GM23338 (cell line): Measurements from ENCODE around the gene SEMA6C. TPM values are rescaled to one million over a fixed set of nuclear protein-coding genes. Genes with fewer than 3 reads are reported as not detected.
A peak's percentile ranks its signal among the peaks of the same experiment; 100 is the strongest.

Experiments
- ATAC-seq: fragments of 200-7000 bp; cut with Tn5 transposase; 3 replicates; pipeline ENCODE4 v1.9.1; 2020
- DNase-seq: peaks from one replicate; pipeline ENCODE4 v3.0.0-alpha.2; 2015; ENCODE audit warnings: low spot score
- H2AFZ ChIP-seq: fragments of 200-600 bp; sonication (generic); 2 replicates; pipeline ENCODE4 v1.8.0; 2016; ENCODE audit warnings: antibody characterized with exemption, mild to moderate bottlenecking, moderate library complexity
- H3F3A ChIP-seq: fragments of 200-600 bp; sonication (generic); replicated peaks from 2 replicates; pipeline ENCODE4 v1.8.0; 2017; ENCODE audit warnings: antibody characterized with exemption, mixed run types, low read depth
- H3K27ac ChIP-seq: fragments of 200-600 bp; sonication (generic); 2 replicates; pipeline ENCODE4 v1.6.1; 2016; ENCODE audit warnings: low read depth
- H3K27me3 ChIP-seq: fragments of 200-600 bp; sonication (generic); 2 replicates; pipeline ENCODE4 v1.8.0; 2016; ENCODE audit warnings: mild to moderate bottlenecking, mixed run types, moderate library complexity; ENCODE audit not compliant: insufficient read depth
- H3K36me3 ChIP-seq: fragments of 200-600 bp; sonication (generic); 2 replicates; pipeline ENCODE4 v1.8.0; 2016; ENCODE audit warnings: mild to moderate bottlenecking; ENCODE audit not compliant: insufficient read depth
- H3K4me1 ChIP-seq: fragments of 200-600 bp; sonication (generic); 2 replicates; pipeline ENCODE4 v1.8.0; 2016; ENCODE audit warnings: mild to moderate bottlenecking, moderate library complexity; ENCODE audit not compliant: insufficient read depth
- H3K4me2 ChIP-seq: fragments of 200-600 bp; sonication (generic); 2 replicates; pipeline ENCODE4 v1.7.1; 2017; ENCODE audit warnings: mixed run types
- H3K4me3 ChIP-seq: fragments of 200-600 bp; sonication (generic); 2 replicates; pipeline ENCODE4 v1.6.1; 2016; ENCODE audit warnings: mixed run types
- H3K79me2 ChIP-seq: fragments of 200-600 bp; sonication (generic); replicated peaks from 2 replicates; pipeline ENCODE4 v1.8.0; 2017; ENCODE audit warnings: mild to moderate bottlenecking; ENCODE audit not compliant: insufficient read depth
- H3K9me2 ChIP-seq: fragments of 200-600 bp; sonication (generic); 2 replicates; pipeline ENCODE4 v1.8.0; 2017; ENCODE audit not compliant: insufficient read depth
- H4K20me1 ChIP-seq: fragments of 200-600 bp; sonication (generic); replicated peaks from 2 replicates; pipeline ENCODE4 v1.8.0; 2017; ENCODE audit warnings: mild to moderate bottlenecking; ENCODE audit not compliant: insufficient read depth
- H3K27ac Mint-ChIP-seq: 2 replicates; pipeline ENCODE4 v1.8.0; 2020; ENCODE audit warnings: inconsistent platforms, mild to moderate bottlenecking, moderate library complexity, mixed read lengths
- H3K27me3 Mint-ChIP-seq: 3 replicates; pipeline ENCODE4 v1.8.0; 2022; ENCODE audit warnings: low read depth, mild to moderate bottlenecking, moderate library complexity, mixed read lengths, inconsistent platforms; ENCODE audit not compliant: insufficient read depth, poor library complexity
- H3K36me3 Mint-ChIP-seq: 3 replicates; pipeline ENCODE4 v1.8.0; 2021; ENCODE audit warnings: low read depth, mild to moderate bottlenecking, inconsistent platforms, moderate library complexity, mixed read lengths
- H3K4me1 Mint-ChIP-seq: 3 replicates; pipeline ENCODE4 v1.8.0; 2020; ENCODE audit warnings: mild to moderate bottlenecking, inconsistent platforms, mixed read lengths
- H3K4me3 Mint-ChIP-seq: 3 replicates; pipeline ENCODE4 v1.8.0; 2021; ENCODE audit warnings: moderate library complexity, mild to moderate bottlenecking, inconsistent platforms, mixed read lengths
- H3K9me3 Mint-ChIP-seq: 3 replicates; pipeline ENCODE4 v1.8.0; 2020; ENCODE audit warnings: moderate library complexity, mild to moderate bottlenecking, inconsistent platforms, mixed read lengths
- CREB1 ChIP-seq: fragments of 250-450 bp; sonication (Bioruptor Pico); IDR thresholded peaks from 2 replicates; pipeline ENCODE4 v1.5.0; 2020; ENCODE audit warnings: low read depth, mild to moderate bottlenecking, moderate library complexity
- CTCF ChIP-seq, 2 experiments: fragments of 200-600 bp in 1 of 2; sonication (generic) in 1 of 2; conservative IDR thresholded peaks; 2 replicates each; pipeline versions ENCODE4 v1.5.1 to v1.6.1; 2016 to 2017; ENCODE audit warnings: antibody characterized with exemption in 2 of 2, low read depth in 2 of 2, mild to moderate bottlenecking in 2 of 2, moderate library complexity in 1 of 2
- ETS1 ChIP-seq: IDR thresholded peaks from 2 replicates; pipeline ENCODE4 v1.6.1; 2016; ENCODE audit warnings: antibody characterized with exemption
- EZH2 ChIP-seq: fragments of 200-600 bp; sonication (generic); IDR thresholded peaks from one replicate; pipeline ENCODE4 v1.8.0; 2017; ENCODE audit warnings: antibody characterized with exemption, mild to moderate bottlenecking, low read depth; ENCODE audit not compliant: unreplicated experiment
- EZH2phosphoT487 ChIP-seq: fragments of 200-600 bp; sonication (generic); IDR thresholded peaks from one replicate; pipeline ENCODE4 v1.8.1; 2018; ENCODE audit warnings: antibody characterized with exemption; ENCODE audit not compliant: unreplicated experiment
- JUNB ChIP-seq: IDR thresholded peaks from one replicate; pipeline ENCODE4 v1.6.1; 2016; ENCODE audit warnings: antibody characterized with exemption; ENCODE audit not compliant: unreplicated experiment
- NANOG ChIP-seq: IDR thresholded peaks from 2 replicates; pipeline ENCODE4 v1.6.1; 2016; ENCODE audit warnings: antibody characterized with exemption, borderline replicate concordance
- POLR2AphosphoS5 ChIP-seq: IDR thresholded peaks from 2 replicates; pipeline ENCODE4 v1.6.1; 2016; ENCODE audit warnings: antibody characterized with exemption, low read depth
- REST ChIP-seq: IDR thresholded peaks from one replicate; pipeline ENCODE4 v1.6.1; 2018; ENCODE audit warnings: antibody characterized with exemption; ENCODE audit not compliant: unreplicated experiment
- STAT1 ChIP-seq: IDR thresholded peaks from one replicate; pipeline ENCODE4 v1.6.1; 2016; ENCODE audit warnings: antibody characterized with exemption; ENCODE audit not compliant: unreplicated experiment
- ZNF114 ChIP-seq: fragments of 250-450 bp; sonication (Bioruptor Pico); IDR thresholded peaks from 2 replicates; pipeline ENCODE4 v1.5.0; 2020; ENCODE audit warnings: mild to moderate bottlenecking, moderate library complexity
- ZNF331 ChIP-seq: fragments of 250-450 bp; sonication (Bioruptor Pico); IDR thresholded peaks from 2 replicates; pipeline ENCODE4 v1.5.0; 2020; ENCODE audit warnings: low read depth, mild to moderate bottlenecking, moderate library complexity
- ZNF462 ChIP-seq: fragments of 250-450 bp; sonication (Bioruptor Pico); IDR thresholded peaks from 2 replicates; pipeline ENCODE4 v1.5.0; 2020; ENCODE audit warnings: mild to moderate bottlenecking, moderate library complexity
- polyA plus RNA-seq: library from polyadenylated mRNA; unstranded; fragments of >200 nt; fragmentation: Nextera tagmentation; extraction: Ambion mirVana; gene quantifications from 2 replicates; pipeline ENCODE4 v1.2.1, GENCODE V29; 2016
- total RNA-seq: library from RNA; depleted of rRNA; stranded (reverse); fragments of >200 nt; shearing (Covaris generic); gene quantifications from 2 replicates; pipeline ENCODE4 v1.2.3, GENCODE V29; 2014

SEMA6C gene
- total and polyA plus RNA-seq, 2 experiments from 2014 or later: 6.2 to 12.3 TPM

- Histone ChIP-seq H3K9me2 (no peaks in the 10 kb centered on the region), H3K27me3 (peaks cover 38% of the 10 kb centered on the region), H3K4me1 (peaks cover 15% of the 10 kb centered on the region; the same call in 1 of the 2 replicates), H3K4me2 (peak overlapping the region; percentile 100), H3K79me2 (no peaks in the 10 kb centered on the region), H4K20me1 (no peaks in the 10 kb centered on the region; the same call in 1 of the 2 replicates), H3F3A (peaks cover 4% of the 10 kb centered on the region; the same call in 1 of the 2 replicates), H2AFZ (0 out of 2 replicates have a peak overlapping the region, but pooled peaks have one; percentile 5), H3K4me3 (peak overlapping the region; percentile 88), H3K36me3 (no peaks in the 10 kb centered on the region), H3K27ac (no peak overlapping the region)
- Mint-ChIP-seq H3K4me3 (peak overlapping the region; percentile 80), H3K4me1 (peaks cover 18% of the 10 kb centered on the region), H3K27ac (peak overlapping the region; percentile 95), H3K27me3 (peaks cover 38% of the 10 kb centered on the region), H3K36me3 (peaks cover 17% of the 10 kb centered on the region; the same call in 2 of the 3 replicates), H3K9me3 (no peaks in the 10 kb centered on the region)
- TF ChIP-seq POLR2AphosphoS5 (peak; percentile 79), JUNB (no peak), STAT1 (no peak), EZH2 (no peak), EZH2phosphoT487 (no peak), ZNF114 (CRISPR knock-in tag) (no peak), ETS1 (no peak), ZNF462 (no peak), CTCF (conservative IDR thresholded peaks at IDR 0.05; ENCODE audit: low read depth in 2 of 2) (no peak), ZNF331 (no peak), NANOG (no peak), REST (no peak), CREB1 (CRISPR knock-in tag) (peak; percentile 76)
- ATAC-seq (peak; percentile 89), DNase-seq (peak; percentile 99)
These were observed 15.3 kb downstream of the SEMA6C start for GRCh38 chr1:151130987-151131586.
